Gastrocnemius medialis (tissue), 4 donors: ENCODE measurements around the gene ANXA1.
"Not testable (repeated sequence)": the region's sequence is repeated elsewhere in the genome, so short reads cannot be mapped to it uniquely, and the experiment has no call there.

Source experiments
- POLR2A ChIP-seq, 2 donors: fragments of 450-650 bp; IDR thresholded peaks; one replicate each; pipeline ENCODE4 v1.6.1; 2017; ENCODE audit warnings: antibody characterized with exemption in 2 of 2, mild to moderate bottlenecking in 2 of 2, moderate library complexity in 2 of 2
- TF ChIP-seq, protein P1 (sequence below), 5 experiments: fragments of 450-650 bp in 3 of 5; fragments of 200-600 bp in 2 of 5; sonication (generic) in 2 of 5; IDR thresholded peaks in 4 of 5; conservative IDR thresholded peaks in 1 of 5; 1 replicate in 4 of 5; 2 replicates in 1 of 5; pipeline ENCODE4 v1.5.1; 2016 to 2019; ENCODE audit warnings: antibody characterized with exemption in 5 of 5, mild to moderate bottlenecking in 3 of 5, moderate library complexity in 3 of 5

DNA sequence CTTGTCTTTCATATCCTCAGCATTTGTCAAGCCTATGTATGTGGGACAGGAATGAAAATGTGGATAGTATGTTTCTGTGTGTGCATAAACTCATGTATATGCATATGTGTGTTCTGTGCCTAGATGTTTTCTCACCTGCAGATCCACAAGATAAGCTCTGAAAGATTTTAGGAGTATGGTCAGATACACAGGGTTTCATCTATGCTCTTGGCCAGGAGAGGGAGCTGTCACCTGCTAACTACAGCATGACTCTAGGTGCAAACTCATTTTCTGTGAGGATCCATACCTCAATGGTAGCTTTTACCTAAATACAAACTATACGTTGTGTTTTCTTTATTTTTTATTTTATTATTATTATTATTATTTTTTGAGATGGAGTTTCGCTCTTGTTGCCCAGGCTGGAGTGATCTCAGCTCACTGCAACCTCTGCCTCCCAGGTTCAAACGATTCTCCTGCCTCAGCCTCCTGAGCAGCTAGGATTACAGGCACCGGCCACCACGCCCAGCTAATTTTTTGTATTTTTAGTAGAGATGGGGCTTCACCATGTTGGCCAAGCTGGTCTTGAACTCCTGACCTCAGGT is 44.1 kb upstream of the ANXA1 start:
- TF ChIP-seq, protein P1, sequence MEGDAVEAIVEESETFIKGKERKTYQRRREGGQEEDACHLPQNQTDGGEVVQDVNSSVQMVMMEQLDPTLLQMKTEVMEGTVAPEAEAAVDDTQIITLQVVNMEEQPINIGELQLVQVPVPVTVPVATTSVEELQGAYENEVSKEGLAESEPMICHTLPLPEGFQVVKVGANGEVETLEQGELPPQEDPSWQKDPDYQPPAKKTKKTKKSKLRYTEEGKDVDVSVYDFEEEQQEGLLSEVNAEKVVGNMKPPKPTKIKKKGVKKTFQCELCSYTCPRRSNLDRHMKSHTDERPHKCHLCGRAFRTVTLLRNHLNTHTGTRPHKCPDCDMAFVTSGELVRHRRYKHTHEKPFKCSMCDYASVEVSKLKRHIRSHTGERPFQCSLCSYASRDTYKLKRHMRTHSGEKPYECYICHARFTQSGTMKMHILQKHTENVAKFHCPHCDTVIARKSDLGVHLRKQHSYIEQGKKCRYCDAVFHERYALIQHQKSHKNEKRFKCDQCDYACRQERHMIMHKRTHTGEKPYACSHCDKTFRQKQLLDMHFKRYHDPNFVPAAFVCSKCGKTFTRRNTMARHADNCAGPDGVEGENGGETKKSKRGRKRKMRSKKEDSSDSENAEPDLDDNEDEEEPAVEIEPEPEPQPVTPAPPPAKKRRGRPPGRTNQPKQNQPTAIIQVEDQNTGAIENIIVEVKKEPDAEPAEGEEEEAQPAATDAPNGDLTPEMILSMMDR (IDR thresholded peaks at IDR 0.05 in 4 of 5, conservative IDR thresholded peaks at IDR 0.05 in 1 of 5), result peak in 4 of 5 experiments; percentile 57 to 69 (median 62)
- not testable (repeated sequence) for TF ChIP-seq POLR2A (IDR thresholded peaks at IDR 0.05)
